Renal cortical epithelial cell (primary cell): ENCODE measurements around the gene SLCO3A1. TPM values are rescaled to one million over a fixed set of nuclear protein-coding genes. Genes with fewer than 3 reads are reported as not detected.
A peak's percentile ranks its signal among the peaks of the same experiment; 100 is the strongest.
"Not testable (repeated sequence)": the region's sequence is repeated elsewhere in the genome, so short reads cannot be mapped to it uniquely, and the experiment has no call there.

ENCODE experiments used
- DNase-seq: peaks from one replicate; pipeline ENCODE4 v3.0.0-alpha.2; 2011; ENCODE audit warnings: low read depth
- total RNA-seq: library from RNA; depleted of rRNA; stranded (reverse); fragments of >200 nt; gene quantifications from 2 replicates; pipeline ENCODE4 v1.2.3, GENCODE V29; 2014

SLCO3A1 gene
- total RNA-seq, 1 donor from 2014 or later = 7.2 TPM

GRCh38 chr15:92035551-92035950 is 182.0 kb downstream of the SLCO3A1 start:
- no peak for DNase-seq

DNA sequence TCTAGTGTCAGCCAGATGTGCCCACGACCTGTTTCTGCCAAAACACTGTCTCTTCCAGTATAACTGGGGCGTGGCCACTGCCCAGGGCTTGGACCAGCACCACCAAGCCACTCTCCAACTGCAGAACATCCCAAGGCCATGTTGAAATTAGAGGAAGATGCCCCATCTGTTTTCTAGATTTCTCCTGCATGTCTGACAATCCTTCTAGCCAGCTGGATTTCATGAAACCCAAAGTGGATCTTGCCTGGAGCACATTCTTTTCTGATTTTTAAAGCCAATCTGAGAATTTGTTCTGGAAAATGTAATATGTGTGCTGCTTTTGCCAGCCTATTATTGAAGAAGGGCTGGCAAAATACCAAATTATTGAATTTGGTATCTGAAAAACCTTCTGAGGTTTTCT is 182.5 kb downstream of the SLCO3A1 start:
- no peak for DNase-seq

DNA sequence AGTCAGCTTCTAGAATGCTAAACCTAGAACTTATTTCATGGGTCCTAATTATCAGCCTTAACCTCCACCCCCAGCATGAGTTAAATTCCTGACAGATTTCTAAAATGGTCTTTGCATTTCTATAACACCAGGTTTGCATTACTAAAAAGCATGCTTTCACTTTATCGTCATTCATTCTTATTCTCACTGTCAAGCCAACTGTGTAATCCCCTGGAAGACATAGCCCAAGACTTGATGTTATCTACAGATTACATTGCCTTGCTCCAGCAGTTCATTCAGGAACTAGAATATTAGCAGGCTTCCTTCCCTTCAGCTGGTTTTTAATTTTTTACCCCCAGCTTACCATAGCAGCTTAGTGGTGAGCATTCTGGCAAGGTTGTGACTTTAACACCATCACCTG is 184.0 kb downstream of the SLCO3A1 start:
- no peak for DNase-seq

- no peak for DNase-seq
Measured at GRCh38 chr15:92040350-92040749, 186.8 kb downstream of the SLCO3A1 start.

DNA sequence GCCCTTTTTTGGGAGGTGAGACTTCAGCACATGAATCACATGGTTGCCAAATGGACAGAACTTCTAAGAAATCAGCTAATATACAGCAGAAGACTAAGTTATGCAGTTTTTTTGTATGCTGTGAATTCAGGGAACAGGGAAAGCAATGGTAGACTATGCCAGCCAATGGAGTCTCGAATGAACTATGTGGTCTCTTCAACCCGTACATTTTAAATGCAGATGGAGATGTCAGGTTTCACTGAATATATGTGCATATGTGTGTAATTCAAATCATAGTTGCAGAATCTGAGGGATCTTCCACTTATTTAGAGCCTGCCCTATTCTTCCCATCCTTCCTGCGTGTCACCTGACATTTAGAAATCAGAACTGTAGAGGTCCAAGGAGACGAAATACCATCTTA is 187.9 kb downstream of the SLCO3A1 start:
- DNase-seq = no peak

DNA sequence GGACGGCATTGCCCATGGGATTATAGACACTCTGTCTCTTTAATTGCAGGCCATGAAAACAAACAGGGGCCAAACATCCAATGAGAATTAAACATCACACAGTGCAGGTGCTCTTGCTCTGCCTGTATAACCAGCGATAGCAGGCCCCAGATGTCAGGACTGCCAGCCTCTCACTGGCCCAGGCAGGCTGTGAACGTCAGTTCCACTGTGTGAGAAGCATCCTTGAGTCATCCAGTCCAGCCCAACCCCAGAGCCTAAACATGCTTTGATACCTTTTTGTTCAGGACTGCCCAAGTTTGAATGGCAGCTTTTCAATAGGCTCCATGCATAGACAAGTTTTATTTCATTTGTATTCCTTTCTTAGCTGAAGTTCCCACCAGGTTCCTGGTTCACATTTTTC is 189.8 kb downstream of the SLCO3A1 start:
- no peak for DNase-seq

DNA sequence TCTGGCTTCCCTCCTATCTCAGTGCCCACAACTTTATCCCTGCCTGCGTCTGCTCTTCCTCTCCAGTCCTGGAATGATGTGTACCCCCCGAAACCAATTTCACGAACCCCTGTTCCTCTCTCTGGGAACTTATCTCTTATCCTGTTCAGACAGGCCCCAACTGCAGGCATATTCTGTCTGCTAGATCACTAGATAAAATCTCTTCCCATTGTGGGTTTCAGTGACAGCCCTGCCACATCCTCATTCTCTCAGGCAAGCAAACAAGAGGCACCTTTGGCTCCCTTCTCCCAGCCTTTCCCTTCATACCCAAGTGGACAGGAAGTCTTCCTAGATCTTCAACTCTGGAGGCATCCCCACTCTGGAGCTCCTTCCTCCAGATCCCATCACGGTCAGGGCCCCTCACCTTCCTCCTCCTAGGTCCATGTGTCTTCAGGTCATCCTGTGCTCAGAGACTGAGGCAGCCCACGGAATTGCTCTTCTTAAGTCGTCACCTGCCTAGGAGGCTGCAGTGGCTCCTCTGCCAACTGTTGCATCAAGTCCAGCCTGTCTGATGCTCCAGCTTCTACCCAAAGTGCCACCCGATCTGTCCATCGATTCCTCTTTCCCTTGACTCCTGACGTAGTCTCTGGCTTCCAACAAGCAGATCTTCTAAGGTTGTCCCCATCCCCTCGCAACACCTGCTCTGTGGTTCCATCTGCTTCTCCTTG is 190.8 kb downstream of the SLCO3A1 start:
- DNase-seq = no peak

DNA sequence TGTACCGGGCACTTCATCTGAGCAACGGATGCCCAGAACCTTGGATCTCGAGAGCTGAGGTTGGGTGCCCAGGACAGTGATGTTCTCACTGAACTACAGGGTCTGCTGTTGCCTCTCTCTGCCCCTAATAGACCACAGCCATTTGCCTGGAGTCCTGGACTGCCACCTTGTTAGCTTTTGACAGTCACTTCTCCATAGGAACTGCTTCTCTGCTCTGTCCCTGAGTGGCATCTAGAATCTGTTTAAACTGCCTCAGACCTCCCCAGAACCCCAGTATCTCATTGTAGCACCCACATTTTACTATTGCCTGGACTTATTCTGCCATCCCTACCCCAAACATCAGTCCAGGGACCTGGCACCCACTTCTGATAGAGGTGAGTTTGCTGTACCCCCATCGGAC is 194.4 kb downstream of the SLCO3A1 start:
- DNase-seq = no peak

GRCh38 chr15:92048739-92049138 is 195.2 kb downstream of the SLCO3A1 start:
- no peak for DNase-seq

DNA sequence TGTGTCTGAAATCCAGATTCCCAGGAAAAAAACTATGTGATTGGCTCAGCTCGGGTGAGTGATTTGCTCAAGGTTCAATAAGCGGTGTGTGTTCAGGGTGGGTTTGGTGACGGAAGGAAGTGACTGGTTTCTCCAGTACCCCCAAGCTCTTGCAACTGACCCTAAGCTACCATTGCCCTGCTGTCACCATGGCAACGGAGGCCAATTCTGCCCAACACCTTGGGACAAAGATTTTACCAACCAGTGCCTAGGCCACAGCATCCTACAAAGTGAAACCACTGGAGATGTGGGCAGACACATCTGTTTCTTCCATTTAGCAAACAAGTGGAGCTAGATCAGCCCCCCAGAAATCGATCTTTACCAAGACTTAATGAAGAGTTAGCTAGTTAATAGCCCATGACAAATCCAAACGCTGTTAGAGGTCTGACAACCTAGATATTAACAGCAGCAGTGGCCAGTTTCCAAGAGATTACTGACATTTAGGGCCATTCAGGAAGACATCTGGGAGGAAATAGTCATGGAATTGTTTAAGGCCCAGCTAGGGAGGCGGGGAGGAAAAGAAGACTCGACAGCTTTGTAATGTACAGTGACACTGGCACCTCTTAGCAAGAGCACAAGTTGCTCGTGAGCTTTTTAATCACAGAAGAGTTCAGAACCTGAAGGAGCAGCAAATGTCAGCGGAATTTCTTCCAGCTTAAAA is 195.9 kb downstream of the SLCO3A1 start:
- peak; percentile 6 for DNase-seq

DNA sequence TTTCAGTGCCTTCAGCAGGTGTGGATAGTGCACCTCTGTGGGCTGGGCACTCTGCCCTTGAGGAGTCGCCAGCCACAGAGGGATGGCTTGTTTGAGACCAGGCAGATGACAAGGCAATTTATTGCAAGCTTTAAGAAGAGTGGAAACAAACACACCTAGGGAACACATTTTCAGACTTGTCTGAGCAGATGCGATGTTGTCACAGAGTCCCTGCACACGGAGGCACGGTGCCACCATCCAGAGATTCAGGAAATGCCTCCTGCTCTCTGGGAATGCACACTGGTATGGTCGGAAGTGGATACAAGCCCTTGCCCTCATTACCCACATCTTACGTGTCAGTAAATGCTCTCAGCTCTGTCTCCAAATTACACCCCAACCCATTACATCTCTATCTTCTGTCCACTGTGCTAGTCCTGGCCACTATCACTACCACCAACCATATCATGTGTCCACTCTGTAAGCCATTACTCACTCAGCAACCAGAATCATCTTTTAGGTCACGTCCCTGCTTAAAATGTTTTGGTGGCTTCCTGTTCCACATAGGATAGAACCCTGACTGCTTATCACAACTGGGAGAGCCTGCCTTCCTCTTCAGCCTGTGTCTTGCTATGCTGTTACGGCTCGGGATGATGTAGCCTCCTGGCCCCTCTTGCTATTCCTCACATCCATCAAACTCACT is 196.9 kb downstream of the SLCO3A1 start:
- no peak for DNase-seq

GRCh38 chr15:92051716-92052115 is 198.2 kb downstream of the SLCO3A1 start:
- DNase-seq = no peak

DNA sequence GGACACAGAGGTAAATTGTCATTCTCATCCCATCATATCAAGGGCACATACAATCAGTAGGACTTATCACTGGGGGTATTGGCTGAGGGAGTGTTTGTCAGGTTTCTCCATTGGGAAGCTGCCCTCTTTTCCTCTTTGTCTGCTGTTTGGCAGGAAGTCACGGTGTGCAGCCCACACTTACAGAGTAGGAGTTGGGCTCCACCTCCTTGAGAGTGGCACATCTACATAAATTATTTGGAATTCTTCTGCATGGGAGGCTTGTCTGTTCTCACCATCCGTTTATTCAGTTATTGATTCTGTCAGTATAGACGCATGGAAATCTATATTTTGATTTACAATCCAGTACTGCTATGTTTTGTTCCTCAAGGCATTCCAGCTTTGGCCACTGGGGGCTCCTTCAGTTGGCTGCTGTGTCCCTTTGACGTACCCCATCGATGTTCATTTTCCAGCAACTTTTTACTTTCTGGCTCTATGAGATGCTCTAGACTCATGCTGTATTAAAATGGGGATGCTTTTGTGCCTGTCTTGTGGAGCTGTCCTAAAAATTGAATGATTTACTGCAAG is 200.3 kb downstream of the SLCO3A1 start:
- no peak for DNase-seq

- DNase-seq = no peak
Measured at GRCh38 chr15:92056875-92057274, 203.4 kb downstream of the SLCO3A1 start.

GRCh38 chr15:92059036-92059970 is 205.8 kb downstream of the SLCO3A1 start:
- DNase-seq = no peak

DNA sequence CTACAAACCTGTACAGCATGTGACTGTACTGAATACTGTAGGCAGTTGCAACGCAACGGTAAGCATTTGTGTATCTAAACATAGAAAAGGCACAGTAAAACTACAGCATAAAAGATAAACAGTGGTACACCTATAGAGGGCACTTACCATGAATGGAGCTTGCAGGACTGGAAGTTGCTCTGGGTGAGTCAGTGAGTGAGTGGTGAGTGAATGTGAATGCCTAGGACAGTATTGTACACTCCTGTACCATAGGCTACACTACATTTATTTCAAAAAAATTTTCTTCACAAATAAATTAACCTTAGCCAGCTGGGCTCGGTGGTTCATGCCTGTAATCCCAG is 206.4 kb downstream of the SLCO3A1 start:
- not testable (repeated sequence) for DNase-seq

DNA sequence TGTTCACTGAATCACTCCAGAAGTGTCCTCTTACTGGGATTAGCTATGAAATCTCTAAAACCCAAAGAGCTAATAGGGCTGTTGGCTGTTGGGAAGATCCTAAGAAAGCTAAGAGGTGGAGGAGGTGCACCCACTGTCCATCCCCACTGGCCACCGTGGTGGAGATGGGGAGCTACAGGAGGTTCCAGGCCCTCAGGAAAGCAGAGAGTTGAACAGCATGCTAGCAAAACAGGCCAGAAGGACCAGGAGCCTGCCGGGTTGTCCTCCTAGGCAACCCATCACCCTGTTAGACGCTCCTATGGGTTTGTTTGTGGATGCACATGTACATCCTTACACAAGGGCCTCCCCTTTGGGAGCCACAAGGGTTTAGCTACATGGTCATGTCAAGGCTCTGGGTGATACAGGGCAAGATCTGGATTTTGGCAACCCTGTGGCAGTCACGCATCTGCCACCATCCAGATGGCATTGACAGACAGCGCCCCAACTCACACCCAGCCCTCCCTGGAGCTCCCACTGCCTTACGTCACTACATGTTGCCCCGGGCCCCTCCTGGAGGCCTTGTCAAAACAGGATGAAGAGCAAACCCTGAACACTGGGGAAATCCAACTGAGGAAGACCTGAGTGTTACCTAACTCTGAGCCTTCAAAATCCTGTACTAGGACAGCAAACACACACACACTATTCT is 208.1 kb downstream of the SLCO3A1 start:
- no peak for DNase-seq

GRCh38 chr15:92062505-92062904 is 209.0 kb downstream of the SLCO3A1 start:
- DNase-seq = no peak

GRCh38 chr15:92068121-92068520 is 214.6 kb downstream of the SLCO3A1 start:
- peak; percentile 39 for DNase-seq

- peak; percentile 92 for DNase-seq
Measured at GRCh38 chr15:92069308-92070250, 216.1 kb downstream of the SLCO3A1 start.
